Measurements from ENCODE around the gene ANKRD31.

The ANKRD31 gene

DNA sequence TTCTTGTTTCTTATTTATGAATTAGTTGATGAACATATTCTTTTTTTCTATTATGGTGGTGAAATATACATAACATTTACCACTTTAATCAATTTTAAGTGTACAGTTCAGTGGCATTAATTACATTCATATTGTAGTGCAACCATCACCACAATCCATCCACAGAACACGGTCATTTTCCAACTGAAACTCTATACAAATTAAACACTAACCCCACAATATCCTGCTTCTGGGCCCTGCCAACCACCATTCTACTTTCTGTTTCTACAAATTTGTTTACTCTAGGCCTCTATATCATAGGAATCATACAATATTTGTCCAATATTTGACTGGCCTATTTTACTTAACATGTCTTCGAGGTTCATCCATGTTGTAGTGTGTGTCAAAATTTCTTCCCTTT, 191.6 kb downstream of the ANKRD31 start:
- in situ Hi-C loops (cut with MboI; ENCODE audit: low sequenced_read_pairs): no loop called here

DNA sequence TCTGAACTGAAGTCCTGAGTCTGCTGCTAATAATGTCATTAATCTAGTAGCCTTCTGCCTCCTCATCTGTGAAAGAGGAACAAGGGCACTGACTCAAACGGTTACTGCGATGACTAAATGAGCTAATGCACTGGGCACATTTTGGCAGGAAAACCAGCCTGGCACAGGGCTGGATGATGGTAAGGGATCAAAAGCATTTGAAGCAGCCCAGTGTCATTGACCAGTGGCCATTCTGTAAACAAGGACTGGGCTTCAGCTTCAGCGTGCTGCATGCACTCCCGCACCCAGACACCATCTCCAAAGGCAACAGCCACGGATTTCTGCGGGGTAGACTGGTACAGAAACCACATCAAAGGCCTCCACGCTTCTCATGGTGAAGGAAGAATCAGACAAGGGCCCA, 192.3 kb downstream of the ANKRD31 start:
- in situ Hi-C loops (cut with MboI; ENCODE audit: low sequenced_read_pairs): no loop called here
- DNase-seq (ENCODE audit: low spot score in 2 of 2): no peak

More for the DNA sequence above, 191.6 kb downstream of the ANKRD31 start:
- Histone ChIP-seq H3K36me3 (replicated peaks) (no peaks in the 10 kb centered on the region), H3K9me3 (no peaks in the 10 kb centered on the region), H3K4me1 (no peaks in the 10 kb centered on the region; the same call in 1 of the 2 replicates), H3K27me3 (ENCODE audit: low read depth) (no peaks in the 10 kb centered on the region), H3K4me3 (no peak overlapping the region)
- DNase-seq (ENCODE audit: low spot score in 2 of 2): no peak

DNA sequence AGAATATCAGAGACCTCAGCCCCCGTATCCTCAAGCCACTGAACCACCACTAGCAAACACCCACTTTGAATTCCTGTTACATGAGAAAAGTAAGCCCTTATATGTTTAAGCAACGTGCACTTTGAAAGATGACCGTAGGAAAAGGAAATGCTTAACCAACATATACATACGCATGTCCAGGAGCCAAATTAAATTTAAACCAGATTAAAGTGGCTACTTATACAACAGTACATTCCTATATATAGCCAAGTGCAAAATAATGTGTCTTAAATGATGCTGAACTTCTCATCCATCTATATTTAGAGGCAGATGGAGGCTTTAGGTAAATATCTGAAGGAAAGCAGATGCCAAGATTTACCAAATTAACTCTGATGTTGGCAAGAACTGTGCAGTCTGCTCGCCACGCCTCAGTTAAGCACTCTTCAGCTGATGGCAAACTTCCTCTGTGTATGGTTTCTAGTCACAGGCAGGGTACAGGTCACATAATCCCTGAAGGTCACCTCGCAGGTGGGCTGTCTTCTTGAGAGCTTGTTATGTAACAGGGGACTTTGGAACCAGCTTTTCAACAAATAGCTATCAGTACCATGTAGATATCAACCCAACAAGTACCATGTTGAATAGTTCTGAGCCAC, 192.9 kb downstream of the ANKRD31 start:
- in situ Hi-C loops (cut with MboI; ENCODE audit: low sequenced_read_pairs): no loop called here
- no peaks in the 10 kb centered on the region for H3K36me3 ChIP-seq (replicated peaks)
- no peak for DNase-seq (ENCODE audit: low spot score in 2 of 2)
- no peaks in the 10 kb centered on the region for H3K27me3 ChIP-seq (ENCODE audit: low read depth)
- no peaks in the 10 kb centered on the region for H3K4me1 ChIP-seq
- H3K9me3 ChIP-seq: no peaks in the 10 kb centered on the region
- no peak overlapping the region for H3K4me3 ChIP-seq

More for the DNA sequence above, 192.3 kb downstream of the ANKRD31 start:
- no peaks in the 10 kb centered on the region for H3K4me1 ChIP-seq
- H3K27me3 ChIP-seq (ENCODE audit: low read depth): no peaks in the 10 kb centered on the region
- no peaks in the 10 kb centered on the region for H3K9me3 ChIP-seq
- no peak overlapping the region for H3K4me3 ChIP-seq
- H3K36me3 ChIP-seq (replicated peaks): no peaks in the 10 kb centered on the region

DNA sequence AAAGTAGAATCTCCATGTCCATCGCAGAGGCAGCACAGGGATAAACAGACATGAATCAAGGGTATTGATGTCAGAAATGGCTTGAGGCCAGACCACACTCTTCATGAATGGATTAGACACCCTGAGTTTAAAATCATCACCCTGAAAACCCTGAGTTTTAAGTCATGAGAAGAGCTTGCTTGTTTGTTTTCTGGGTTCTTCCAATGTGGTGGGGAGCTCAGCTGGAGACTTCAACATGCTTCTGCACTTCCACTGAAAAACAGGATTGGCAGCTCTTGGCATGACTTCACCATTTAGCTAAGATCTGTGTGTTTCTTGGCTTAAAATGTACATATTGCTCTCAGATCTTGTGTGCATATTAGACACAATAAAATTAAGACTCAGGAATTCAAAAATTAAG, 194.2 kb downstream of the ANKRD31 start:
- H3K9me3 ChIP-seq: no peaks in the 10 kb centered on the region
- in situ Hi-C loops (cut with MboI; ENCODE audit: low sequenced_read_pairs): no loop called here
- H3K4me1 ChIP-seq: no peaks in the 10 kb centered on the region
- DNase-seq (ENCODE audit: low spot score in 2 of 2): no peak
- no peaks in the 10 kb centered on the region for H3K27me3 ChIP-seq (ENCODE audit: low read depth)
- no peaks in the 10 kb centered on the region for H3K36me3 ChIP-seq (replicated peaks)
- no peak overlapping the region for H3K4me3 ChIP-seq

DNA sequence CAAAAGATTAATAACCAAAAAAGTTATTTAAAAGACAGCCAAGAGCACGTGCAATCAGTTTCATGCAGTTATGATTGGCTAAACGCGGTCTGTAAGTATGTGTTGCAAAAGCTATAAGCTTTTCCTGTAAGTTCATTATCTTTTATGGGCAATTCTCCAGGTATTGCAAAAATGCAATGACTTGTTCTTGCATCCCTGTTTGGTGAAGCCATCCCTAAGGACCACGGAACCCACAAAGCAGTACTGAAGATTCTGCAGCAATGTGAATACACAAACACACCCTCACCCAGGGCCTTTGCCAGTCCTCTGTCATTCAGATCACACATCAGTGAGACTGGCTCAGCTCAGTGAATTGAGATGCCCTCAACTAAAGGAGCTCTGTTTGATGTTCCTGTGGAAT, 195.7 kb downstream of the ANKRD31 start:
- no peak overlapping the region for H3K4me3 ChIP-seq
- in situ Hi-C loops (cut with MboI; ENCODE audit: low sequenced_read_pairs): no loop called here
- H3K4me1 ChIP-seq: no peaks in the 10 kb centered on the region
- H3K9me3 ChIP-seq: no peaks in the 10 kb centered on the region
- DNase-seq (ENCODE audit: low spot score in 2 of 2): no peak
- H3K27me3 ChIP-seq (ENCODE audit: low read depth): no peaks in the 10 kb centered on the region
- H3K36me3 ChIP-seq (replicated peaks): no peaks in the 10 kb centered on the region

DNA sequence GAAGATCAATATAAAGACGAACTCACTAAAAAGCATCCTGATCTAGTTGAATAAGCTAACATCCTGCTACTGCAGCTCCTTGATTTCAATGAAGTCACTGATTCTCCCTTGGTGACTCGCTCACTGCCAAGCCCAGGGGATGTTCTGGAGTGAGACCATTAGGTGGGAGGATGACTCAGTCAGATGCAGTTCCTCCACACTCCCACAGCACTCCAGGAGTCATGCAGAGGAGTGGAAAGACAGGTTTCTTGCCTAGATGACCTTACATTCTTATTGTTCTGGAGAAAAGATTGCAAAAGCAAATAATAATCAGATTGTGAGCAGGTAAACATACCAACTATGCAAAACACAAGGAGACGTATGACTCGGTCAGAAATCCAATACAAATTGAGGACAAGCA, 199.6 kb downstream of the ANKRD31 start:
- DNase-seq (ENCODE audit: low spot score in 2 of 2): no peak
- no peaks in the 10 kb centered on the region for H3K27me3 ChIP-seq (ENCODE audit: low read depth)
- no peaks in the 10 kb centered on the region for H3K4me1 ChIP-seq
- H3K36me3 ChIP-seq (replicated peaks): no peaks in the 10 kb centered on the region
- no peaks in the 10 kb centered on the region for H3K9me3 ChIP-seq
- H3K4me3 ChIP-seq: no peak overlapping the region
- in situ Hi-C loops (cut with MboI; ENCODE audit: low sequenced_read_pairs): no loop called here

DNA sequence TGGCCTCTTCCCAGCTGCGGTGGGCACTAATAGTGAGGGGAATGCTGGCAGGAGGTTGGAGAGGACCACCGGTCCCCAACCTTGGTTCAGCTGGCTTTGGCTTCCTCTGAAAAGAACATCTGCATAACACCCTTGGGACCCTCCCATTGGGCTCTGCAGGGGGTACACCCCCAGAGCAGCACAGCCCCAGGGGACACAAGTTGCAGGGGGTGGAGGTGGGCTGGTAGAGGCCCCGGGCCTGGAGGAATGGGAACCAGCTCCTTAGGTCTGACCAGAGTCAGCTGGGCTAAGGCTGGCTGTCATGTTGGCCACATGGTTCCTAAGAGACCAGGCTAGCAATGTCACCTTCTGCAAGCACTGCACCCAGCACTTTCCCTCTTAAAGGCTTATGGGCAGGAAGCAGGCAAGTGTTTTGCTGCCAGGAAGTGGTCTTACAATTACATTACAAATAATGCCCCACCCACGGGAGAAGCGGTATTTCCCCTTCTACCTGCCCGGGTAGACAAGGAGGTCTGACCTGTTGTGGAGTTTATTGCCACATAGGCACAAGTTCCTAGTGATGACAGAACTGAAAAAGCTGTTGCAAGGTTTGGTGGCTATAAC, 202.4 kb downstream of the ANKRD31 start:
- in situ Hi-C loops (cut with MboI; ENCODE audit: low sequenced_read_pairs): no loop called here
- Histone ChIP-seq H3K27me3 (ENCODE audit: low read depth) (no peaks in the 10 kb centered on the region), H3K4me3 (no peak overlapping the region), H3K36me3 (replicated peaks) (no peaks in the 10 kb centered on the region), H3K4me1 (no peaks in the 10 kb centered on the region), H3K9me3 (no peaks in the 10 kb centered on the region)
- no peak for DNase-seq (ENCODE audit: low spot score in 2 of 2)

DNA sequence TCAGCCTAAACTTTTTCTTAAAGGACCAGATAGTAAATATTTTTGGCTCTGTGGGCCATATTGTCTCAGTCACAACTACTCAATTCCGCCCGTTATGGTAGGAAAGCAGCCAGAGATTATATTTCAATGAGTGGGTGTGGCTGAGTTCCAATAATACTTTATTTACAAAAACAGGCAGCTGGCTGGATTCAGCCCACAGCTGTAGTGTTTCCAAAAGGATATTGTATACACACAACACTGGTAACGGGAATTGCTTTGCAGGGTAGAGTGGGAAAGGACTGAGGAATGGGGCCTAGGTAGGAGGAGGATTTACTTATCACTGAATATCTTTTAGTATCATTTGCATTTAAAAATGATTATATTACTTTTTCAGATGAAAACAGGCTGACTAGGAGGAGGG, 205.3 kb downstream of the ANKRD31 start:
- Histone ChIP-seq H3K36me3 (replicated peaks) (no peaks in the 10 kb centered on the region), H3K4me1 (no peaks in the 10 kb centered on the region), H3K27me3 (ENCODE audit: low read depth) (no peaks in the 10 kb centered on the region), H3K9me3 (no peaks in the 10 kb centered on the region), H3K4me3 (no peak overlapping the region)
- no peak for DNase-seq (ENCODE audit: low spot score in 2 of 2)
- in situ Hi-C loops (cut with MboI; ENCODE audit: low sequenced_read_pairs): no loop called here

DNA sequence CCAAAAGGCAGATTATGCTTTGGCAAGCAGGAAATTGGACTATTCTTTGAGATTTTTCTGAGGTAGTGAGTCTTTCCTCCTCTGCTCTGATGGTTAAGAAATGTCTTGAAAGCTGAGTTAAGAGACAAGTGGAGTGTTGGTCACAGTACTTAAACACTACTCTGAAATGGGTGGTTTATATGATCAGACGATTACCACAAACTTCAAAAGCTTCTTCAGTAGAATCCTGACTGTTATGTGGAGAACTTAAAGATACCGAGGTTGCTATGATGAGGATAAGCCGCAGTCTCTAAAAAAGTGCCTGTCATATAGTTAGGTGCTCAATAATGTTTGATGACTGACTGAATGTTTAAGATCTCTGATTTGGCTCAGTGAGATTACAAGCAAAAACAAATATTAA, 208.6 kb downstream of the ANKRD31 start:
- Histone ChIP-seq H3K27me3 (ENCODE audit: low read depth) (no peaks in the 10 kb centered on the region), H3K4me1 (no peaks in the 10 kb centered on the region; the same call in 1 of the 2 replicates), H3K36me3 (replicated peaks) (no peaks in the 10 kb centered on the region), H3K4me3 (no peak overlapping the region), H3K9me3 (no peaks in the 10 kb centered on the region)
- no peak for DNase-seq (ENCODE audit: low spot score in 2 of 2)
- in situ Hi-C loops (cut with MboI; ENCODE audit: low sequenced_read_pairs): no loop called here

DNA sequence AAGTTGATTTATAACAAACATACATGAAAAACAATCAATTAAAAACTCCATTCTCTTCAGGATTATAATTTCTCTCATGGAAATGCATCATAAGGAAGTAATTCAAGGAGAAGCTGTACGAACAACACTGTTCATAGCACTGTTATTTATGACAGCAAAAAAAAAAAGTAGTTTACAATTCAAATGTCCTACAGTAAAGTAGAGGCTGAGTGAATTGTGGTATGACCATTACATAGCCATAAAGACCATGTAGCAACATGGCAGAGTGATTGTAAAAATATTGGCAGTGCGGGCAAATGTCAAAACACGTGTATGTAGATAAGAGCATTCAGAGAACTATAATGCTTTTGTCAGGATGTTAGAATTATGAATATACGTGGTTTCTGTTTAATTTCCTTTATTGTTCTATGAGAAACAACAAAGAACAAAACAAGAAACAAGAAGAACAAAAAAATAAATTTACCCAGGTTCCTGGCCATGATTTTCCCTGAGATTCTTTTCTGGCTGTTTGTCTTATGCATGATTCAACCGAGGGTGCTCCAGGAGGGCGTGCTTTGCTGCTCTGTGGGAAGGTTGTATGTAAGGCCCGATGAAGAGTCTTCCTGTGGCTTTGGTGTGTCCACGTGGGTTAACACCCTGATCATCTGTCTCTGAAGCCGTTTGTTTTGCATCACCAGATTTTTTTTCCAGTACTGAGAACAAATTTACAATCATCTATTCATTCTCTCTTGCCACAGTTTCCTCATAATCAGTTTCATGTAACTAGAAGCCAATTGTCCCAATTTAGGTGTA, 213.1 kb downstream of the ANKRD31 start:
- Histone ChIP-seq H3K36me3 (replicated peaks) (no peaks in the 10 kb centered on the region), H3K9me3 (no peaks in the 10 kb centered on the region), H3K27me3 (ENCODE audit: low read depth) (no peaks in the 10 kb centered on the region), H3K4me1 (peaks cover 7% of the 10 kb centered on the region), H3K4me3 (no peak overlapping the region)
- no peak for DNase-seq (ENCODE audit: low spot score in 2 of 2)
- in situ Hi-C loops (cut with MboI; ENCODE audit: low sequenced_read_pairs): no loop called here

DNA sequence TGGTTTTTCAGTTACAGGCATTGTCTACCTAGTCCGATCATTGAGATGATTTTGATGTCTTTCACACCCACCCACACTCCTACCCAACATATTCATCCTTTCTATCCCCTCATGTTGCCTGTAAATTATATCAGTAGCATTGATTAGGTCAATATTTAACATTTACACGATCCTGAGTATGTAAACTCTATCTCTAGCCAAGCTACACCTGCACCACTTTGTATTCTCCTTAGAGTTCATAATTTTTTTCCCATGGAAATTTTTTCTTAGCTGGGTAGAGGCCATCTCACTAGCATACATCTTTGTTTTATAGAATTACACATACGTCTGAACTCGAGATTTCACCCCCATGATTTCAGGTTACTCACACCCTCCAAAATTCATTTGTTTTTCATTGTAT, 214.9 kb downstream of the ANKRD31 start:
- peaks cover 7% of the 10 kb centered on the region for H3K4me1 ChIP-seq
- DNase-seq (ENCODE audit: low spot score in 2 of 2): no peak
- in situ Hi-C loops (cut with MboI; ENCODE audit: low sequenced_read_pairs): no loop called here
- no peaks in the 10 kb centered on the region for H3K27me3 ChIP-seq (ENCODE audit: low read depth)
- no peak overlapping the region for H3K4me3 ChIP-seq
- H3K36me3 ChIP-seq (replicated peaks): no peaks in the 10 kb centered on the region
- H3K9me3 ChIP-seq: no peaks in the 10 kb centered on the region

DNA sequence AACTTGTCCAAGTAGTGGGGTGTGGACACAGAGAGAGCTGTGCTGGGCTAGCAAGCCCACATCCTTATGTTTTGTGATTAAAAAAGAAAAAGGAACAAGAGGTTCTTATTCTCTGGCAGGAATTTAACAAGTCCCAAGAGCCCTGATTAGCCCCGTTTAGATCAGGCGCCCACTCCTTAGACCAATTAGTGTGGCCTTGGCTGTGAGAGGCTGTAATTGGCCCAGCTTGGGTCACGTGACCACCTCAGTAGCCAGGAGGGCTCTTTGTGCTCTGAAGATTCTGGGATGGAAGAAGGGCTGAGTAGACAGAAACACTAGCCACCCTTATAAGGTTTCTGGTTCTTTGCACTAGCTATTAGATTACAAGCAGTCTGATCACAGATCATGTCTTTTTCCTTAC, 215.5 kb downstream of the ANKRD31 start:
- Histone ChIP-seq H3K9me3 (no peaks in the 10 kb centered on the region), H3K27me3 (ENCODE audit: low read depth) (no peaks in the 10 kb centered on the region), H3K36me3 (replicated peaks) (no peaks in the 10 kb centered on the region), H3K4me1 (peaks cover 7% of the 10 kb centered on the region), H3K4me3 (no peak overlapping the region)
- in situ Hi-C loops (cut with MboI; ENCODE audit: low sequenced_read_pairs): no loop called here
- DNase-seq (ENCODE audit: low spot score in 2 of 2): peak; percentile 48 to 69

DNA sequence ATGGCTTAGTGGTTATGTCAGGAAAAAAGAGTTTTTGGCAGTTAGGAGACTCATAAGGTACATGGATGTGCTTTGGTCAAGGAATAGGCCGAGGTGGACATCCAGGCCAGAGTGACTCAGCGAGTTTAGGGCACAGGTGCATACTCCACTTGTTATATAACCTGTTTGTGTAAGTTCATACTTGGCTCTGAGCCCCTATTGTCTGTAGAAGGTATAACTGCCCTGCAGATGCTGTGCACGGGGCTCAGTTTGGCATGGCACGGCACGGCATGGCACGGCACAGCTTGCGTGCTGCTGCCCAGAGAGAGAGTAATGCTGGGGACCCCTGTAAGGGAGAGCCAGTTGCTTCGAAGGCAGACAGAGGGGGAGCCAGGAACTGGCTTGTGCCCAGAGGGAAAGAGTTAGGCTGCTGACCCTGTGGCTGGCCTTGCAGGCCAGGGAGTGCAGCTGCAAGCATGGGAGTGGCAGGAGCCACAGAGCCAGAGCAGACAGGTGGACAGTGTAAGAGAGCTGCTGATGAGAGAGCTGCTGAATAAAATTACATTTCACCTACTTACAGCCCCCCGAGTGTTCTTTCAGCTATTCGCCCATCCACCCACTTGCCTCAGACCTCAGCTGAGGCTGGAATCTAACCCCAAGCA, 216.5 kb downstream of the ANKRD31 start:
- DNase-seq (ENCODE audit: low spot score in 2 of 2): no peak
- Histone ChIP-seq H3K9me3 (no peaks in the 10 kb centered on the region), H3K36me3 (replicated peaks) (no peaks in the 10 kb centered on the region), H3K4me1 (peaks cover 9% of the 10 kb centered on the region), H3K27me3 (ENCODE audit: low read depth) (no peaks in the 10 kb centered on the region), H3K4me3 (no peak overlapping the region)
- in situ Hi-C loops (cut with MboI; ENCODE audit: low sequenced_read_pairs): no loop called here

Measured in HAP-1 (cell line).